Fibroblast of lung (primary cell): ENCODE data around the gene DPP10.

Source experiments
- EZH2 ChIP-seq: IDR thresholded peaks from 2 replicates; pipeline ENCODE4 v1.5.1; 2012; ENCODE audit warnings: low read length, control low read depth, mild to moderate bottlenecking; ENCODE audit errors: missing control alignments
- TF ChIP-seq, protein P1 (sequence below), 2 donors: IDR thresholded peaks in 1 of 2; conservative IDR thresholded peaks in 1 of 2; 1 replicate in 1 of 2; 2 replicates in 1 of 2; pipeline ENCODE4 v1.5.1; 2011 to 2012; ENCODE audit warnings: low read length in 2 of 2, control low read depth in 1 of 2, inconsistent platforms in 1 of 2, low read depth in 1 of 2, mild to moderate bottlenecking in 1 of 2

GRCh38 chr2:114922076-114922475, 479.6 kb downstream of the DPP10 start:
- TF ChIP-seq, protein P1, sequence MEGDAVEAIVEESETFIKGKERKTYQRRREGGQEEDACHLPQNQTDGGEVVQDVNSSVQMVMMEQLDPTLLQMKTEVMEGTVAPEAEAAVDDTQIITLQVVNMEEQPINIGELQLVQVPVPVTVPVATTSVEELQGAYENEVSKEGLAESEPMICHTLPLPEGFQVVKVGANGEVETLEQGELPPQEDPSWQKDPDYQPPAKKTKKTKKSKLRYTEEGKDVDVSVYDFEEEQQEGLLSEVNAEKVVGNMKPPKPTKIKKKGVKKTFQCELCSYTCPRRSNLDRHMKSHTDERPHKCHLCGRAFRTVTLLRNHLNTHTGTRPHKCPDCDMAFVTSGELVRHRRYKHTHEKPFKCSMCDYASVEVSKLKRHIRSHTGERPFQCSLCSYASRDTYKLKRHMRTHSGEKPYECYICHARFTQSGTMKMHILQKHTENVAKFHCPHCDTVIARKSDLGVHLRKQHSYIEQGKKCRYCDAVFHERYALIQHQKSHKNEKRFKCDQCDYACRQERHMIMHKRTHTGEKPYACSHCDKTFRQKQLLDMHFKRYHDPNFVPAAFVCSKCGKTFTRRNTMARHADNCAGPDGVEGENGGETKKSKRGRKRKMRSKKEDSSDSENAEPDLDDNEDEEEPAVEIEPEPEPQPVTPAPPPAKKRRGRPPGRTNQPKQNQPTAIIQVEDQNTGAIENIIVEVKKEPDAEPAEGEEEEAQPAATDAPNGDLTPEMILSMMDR (conservative IDR thresholded peaks at IDR 0.05 in 1 of 2, IDR thresholded peaks at IDR 0.05 in 1 of 2; ENCODE audit: low read depth in 1 of 2, low read length in 2 of 2): no peak
- no peak for TF ChIP-seq EZH2
